ENCODE data around the gene PIH1D2.
"Not testable (repeated sequence)": the region's sequence is repeated elsewhere in the genome, so short reads cannot be mapped to it uniquely, and the experiment has no call there.

PIH1D2 gene

GRCh38 chr11:112073941-112074811 is at the start of gene PIH1D2, which contains the start of gene NKAPD1:
Gene PIH1D2 (minus strand): TSS chr11:112074017. CDS start chr11:112073174, 843 bp downstream.
Gene NKAPD1 (plus strand): TSS chr11:112074299. CDS start chr11:112075575, 1,276 bp downstream.
- peak; percentile 77 for DNase-seq

- DNase-seq = no peak
Observed at GRCh38 chr11:112123129-112123528, 49.3 kb upstream of the PIH1D2 start.

GRCh38 chr11:112121981-112122615 is 48.3 kb upstream of the PIH1D2 start:
- DNase-seq = no peak

- no peak for DNase-seq
Observed at GRCh38 chr11:112118176-112118575, 44.4 kb upstream of the PIH1D2 start.

- DNase-seq = no peak
Observed at GRCh38 chr11:112115386-112115785, 41.6 kb upstream of the PIH1D2 start.

- DNase-seq = no peak
Observed at GRCh38 chr11:112114460-112114859, 40.6 kb upstream of the PIH1D2 start.

- DNase-seq = no peak
Observed at GRCh38 chr11:112113539-112114457, 40.0 kb upstream of the PIH1D2 start.

GRCh38 chr11:112106070-112106469 is 32.3 kb upstream of the PIH1D2 start:
- no peak for DNase-seq

GRCh38 chr11:112103446-112103845 is 29.6 kb upstream of the PIH1D2 start:
- DNase-seq = no peak

- DNase-seq = no peak
Observed at GRCh38 chr11:112100462-112100861, 26.6 kb upstream of the PIH1D2 start.

- no peak for DNase-seq
Observed at GRCh38 chr11:112097734-112098528, 24.1 kb upstream of the PIH1D2 start.

GRCh38 chr11:112096194-112096593 is 22.4 kb upstream of the PIH1D2 start:
- DNase-seq = no peak

- DNase-seq = not testable (repeated sequence)
Observed at GRCh38 chr11:112095302-112095701, 21.5 kb upstream of the PIH1D2 start.

- no peak for DNase-seq
Observed at GRCh38 chr11:112087212-112087611, 13.4 kb upstream of the PIH1D2 start.

GRCh38 chr11:112086422-112087191 is 12.8 kb upstream of the PIH1D2 start, which contains the start of the genes SDHD and TIMM8B:
Gene SDHD (plus strand): TSS chr11:112086873. CDS start chr11:112086908, 35 bp downstream.
Gene TIMM8B (minus strand): TSS chr11:112086756. CDS start chr11:112086723, 33 bp downstream.
- peak; percentile 94 for DNase-seq

GRCh38 chr11:112085822-112086421 is 12.1 kb upstream of the PIH1D2 start:
- peak; percentile 35 for DNase-seq

- no peak for DNase-seq
Observed at GRCh38 chr11:112082729-112083128, 8.9 kb upstream of the PIH1D2 start.

- no peak for DNase-seq
Observed at GRCh38 chr11:112062923-112063322, 10.9 kb downstream of the PIH1D2 start.

GRCh38 chr11:112058103-112058502 is 15.7 kb downstream of the PIH1D2 start:
- no peak for DNase-seq

- DNase-seq = no peak
Observed at GRCh38 chr11:112057170-112057569, 16.6 kb downstream of the PIH1D2 start.

- no peak for DNase-seq
Observed at GRCh38 chr11:112051768-112052167, 22.0 kb downstream of the PIH1D2 start.
